Measurements from ENCODE around the gene MRC1.

Gene MRC1

GRCh38 chr10:17883621-17884020 is 74.5 kb downstream of the MRC1 start:
- Histone ChIP-seq H3K36me3 (ENCODE audit: insufficient read depth, low read length) (no peaks in the 10 kb centered on the region), H2AFZ (ENCODE audit: low read depth, low read length) (no peak overlapping the region), H3K79me2 (ENCODE audit: insufficient read depth, low read length) (no peaks in the 10 kb centered on the region), H3K27me3 (ENCODE audit: insufficient read depth, low read length, poor library complexity) (no peaks in the 10 kb centered on the region), H3K4me2 (ENCODE audit: insufficient read depth, low read length) (no peak overlapping the region), H3K27ac (ENCODE audit: low read length) (no peak overlapping the region), H3K9me3 (ENCODE audit: insufficient read depth, low read length, severe bottlenecking) (peaks cover 3% of the 10 kb centered on the region), H3K9ac (ENCODE audit: low read depth, low read length) (no peak overlapping the region), H3K4me1 (ENCODE audit: insufficient read depth, low read length) (no peaks in the 10 kb centered on the region), H3K4me3 (ENCODE audit: low read depth in 1 of 2, low read length in 2 of 2) (no peak overlapping the region), H4K20me1 (ENCODE audit: insufficient read depth, low read length) (no peaks in the 10 kb centered on the region)
- no peak for ATAC-seq (ENCODE audit: insufficient read depth, low read depth)
- DNase-seq = no peak
- TF ChIP-seq CTCF (IDR thresholded peaks at IDR 0.05; ENCODE audit: borderline replicate concordance, extremely low read depth, low read length, poor library complexity, severe bottlenecking) = no peak
- TF ChIP-seq EZH2 (IDR thresholded peaks at IDR 0.05; ENCODE audit: borderline replicate concordance, low read depth, low read length, severe bottlenecking) = no peak

GRCh38 chr10:17888189-17888588 is 79.0 kb downstream of the MRC1 start:
- H3K4me1 ChIP-seq (ENCODE audit: insufficient read depth, low read length) = no peaks in the 10 kb centered on the region
- no peaks in the 10 kb centered on the region for H3K79me2 ChIP-seq (ENCODE audit: insufficient read depth, low read length)
- no peaks in the 10 kb centered on the region for H3K27me3 ChIP-seq (ENCODE audit: insufficient read depth, low read length, poor library complexity)
- no peak for TF ChIP-seq EZH2 (IDR thresholded peaks at IDR 0.05; ENCODE audit: borderline replicate concordance, low read depth, low read length, severe bottlenecking)
- no peak for TF ChIP-seq CTCF (IDR thresholded peaks at IDR 0.05; ENCODE audit: borderline replicate concordance, extremely low read depth, low read length, poor library complexity, severe bottlenecking)
- no peaks in the 10 kb centered on the region for H4K20me1 ChIP-seq (ENCODE audit: insufficient read depth, low read length)
- no peak overlapping the region for H3K27ac ChIP-seq (ENCODE audit: low read length)
- no peaks in the 10 kb centered on the region for H3K36me3 ChIP-seq (ENCODE audit: insufficient read depth, low read length)
- H3K9ac ChIP-seq (ENCODE audit: low read depth, low read length) = no peak overlapping the region
- H2AFZ ChIP-seq (ENCODE audit: low read depth, low read length) = no peak overlapping the region
- no peak overlapping the region for H3K4me2 ChIP-seq (ENCODE audit: insufficient read depth, low read length)
- peaks cover 3% of the 10 kb centered on the region for H3K9me3 ChIP-seq (ENCODE audit: insufficient read depth, low read length, severe bottlenecking)
- DNase-seq (no peak), ATAC-seq (ENCODE audit: insufficient read depth, low read depth) (no peak)
- no peak overlapping the region for H3K4me3 ChIP-seq (ENCODE audit: low read depth in 1 of 2, low read length in 2 of 2)

GRCh38 chr10:17891435-17891834 is 82.3 kb downstream of the MRC1 start:
- no peaks in the 10 kb centered on the region for H3K9me3 ChIP-seq (ENCODE audit: insufficient read depth, low read length, severe bottlenecking)
- H3K36me3 ChIP-seq (ENCODE audit: insufficient read depth, low read length) = no peaks in the 10 kb centered on the region
- H3K27ac ChIP-seq (ENCODE audit: low read length) = no peak overlapping the region
- H3K4me1 ChIP-seq (ENCODE audit: insufficient read depth, low read length) = no peaks in the 10 kb centered on the region
- H3K4me3 ChIP-seq (ENCODE audit: low read depth in 1 of 2, low read length in 2 of 2) = no peak overlapping the region
- no peak for ATAC-seq (ENCODE audit: insufficient read depth, low read depth)
- no peaks in the 10 kb centered on the region for H4K20me1 ChIP-seq (ENCODE audit: insufficient read depth, low read length)
- no peaks in the 10 kb centered on the region for H3K79me2 ChIP-seq (ENCODE audit: insufficient read depth, low read length)
- no peak for TF ChIP-seq CTCF (IDR thresholded peaks at IDR 0.05; ENCODE audit: borderline replicate concordance, extremely low read depth, low read length, poor library complexity, severe bottlenecking)
- TF ChIP-seq EZH2 (IDR thresholded peaks at IDR 0.05; ENCODE audit: borderline replicate concordance, low read depth, low read length, severe bottlenecking) = no peak
- no peak overlapping the region for H3K4me2 ChIP-seq (ENCODE audit: insufficient read depth, low read length)
- H3K27me3 ChIP-seq (ENCODE audit: insufficient read depth, low read length, poor library complexity) = no peaks in the 10 kb centered on the region
- no peak overlapping the region for H3K9ac ChIP-seq (ENCODE audit: low read depth, low read length)
- DNase-seq = no peak
- H2AFZ ChIP-seq (ENCODE audit: low read depth, low read length) = no peak overlapping the region

GRCh38 chr10:17904564-17904963 is 95.4 kb downstream of the MRC1 start:
- ATAC-seq (ENCODE audit: insufficient read depth, low read depth) = no peak
- H3K9me3 ChIP-seq (ENCODE audit: insufficient read depth, low read length, severe bottlenecking) = no peaks in the 10 kb centered on the region
- no peak overlapping the region for H3K27ac ChIP-seq (ENCODE audit: low read length)
- H3K79me2 ChIP-seq (ENCODE audit: insufficient read depth, low read length) = no peaks in the 10 kb centered on the region
- 0 out of 2 replicates have a peak overlapping the region, but pooled peaks have one; percentile 0 for H2AFZ ChIP-seq (ENCODE audit: low read depth, low read length)
- TF ChIP-seq EZH2 (IDR thresholded peaks at IDR 0.05; ENCODE audit: borderline replicate concordance, low read depth, low read length, severe bottlenecking) (no peak), CTCF (IDR thresholded peaks at IDR 0.05; ENCODE audit: borderline replicate concordance, extremely low read depth, low read length, poor library complexity, severe bottlenecking) (no peak)
- no peak for DNase-seq
- no peak overlapping the region for H3K4me2 ChIP-seq (ENCODE audit: insufficient read depth, low read length)
- no peak overlapping the region for H3K9ac ChIP-seq (ENCODE audit: low read depth, low read length)
- no peak overlapping the region for H3K4me3 ChIP-seq (ENCODE audit: low read depth in 1 of 2, low read length in 2 of 2)
- peaks cover 3% of the 10 kb centered on the region for H3K27me3 ChIP-seq (ENCODE audit: insufficient read depth, low read length, poor library complexity)
- H3K4me1 ChIP-seq (ENCODE audit: insufficient read depth, low read length) = no peaks in the 10 kb centered on the region
- H3K36me3 ChIP-seq (ENCODE audit: insufficient read depth, low read length) = no peaks in the 10 kb centered on the region
- no peaks in the 10 kb centered on the region for H4K20me1 ChIP-seq (ENCODE audit: insufficient read depth, low read length)
